Neural progenitor cell (in vitro differentiated cells): Measurements from ENCODE around the gene SDHA. TPM values are rescaled to one million over a fixed set of nuclear protein-coding genes. Genes with fewer than 3 reads are reported as not detected.

Experiments used
- DNase-seq: peaks from one replicate; pipeline ENCODE4 v3.0.0-alpha.2; 2016; ENCODE audit warnings: low spot score
- H2AFZ ChIP-seq: fragments of 200-600 bp; sonication (generic); replicated peaks from 2 replicates; pipeline ENCODE4 v1.6.1; 2016; ENCODE audit warnings: antibody characterized with exemption
- H3F3A ChIP-seq: fragments of 200-600 bp; sonication (generic); 2 replicates; pipeline ENCODE4 v1.6.1; 2016; ENCODE audit warnings: antibody characterized with exemption, low read depth
- H3K27ac ChIP-seq: fragments of 200-600 bp; sonication (generic); 2 replicates; pipeline ENCODE4 v1.5.1; 2016; ENCODE audit warnings: mild to moderate bottlenecking
- H3K27me3 ChIP-seq: fragments of 200-600 bp; sonication (generic); 2 replicates; pipeline ENCODE4 v1.6.1; 2016; ENCODE audit warnings: mild to moderate bottlenecking, moderate library complexity
- H3K36me3 ChIP-seq: fragments of 200-600 bp; sonication (generic); 2 replicates; pipeline ENCODE4 v1.5.1; 2016
- H3K4me1 ChIP-seq: fragments of 200-600 bp; sonication (generic); 2 replicates; pipeline ENCODE4 v1.6.1; 2016; ENCODE audit warnings: mixed run types
- H3K4me2 ChIP-seq: fragments of 200-600 bp; sonication (generic); 2 replicates; pipeline ENCODE4 v1.6.1; 2016
- H3K4me3 ChIP-seq: fragments of 200-600 bp; sonication (generic); 2 replicates; pipeline ENCODE4 v1.5.1; 2016
- H3K79me2 ChIP-seq: fragments of 200-600 bp; sonication (generic); 2 replicates; pipeline ENCODE4 v1.6.1; 2016; ENCODE audit warnings: low read depth
- H3K9ac ChIP-seq: fragments of 200-600 bp; sonication (generic); 2 replicates; pipeline ENCODE4 v1.6.1; 2016
- H3K9me3 ChIP-seq: fragments of 200-600 bp; sonication (generic); 2 replicates; pipeline ENCODE4 v1.5.1; 2016; ENCODE audit warnings: low read depth
- H4K20me1 ChIP-seq: fragments of 200-600 bp; sonication (generic); 2 replicates; pipeline ENCODE4 v1.6.1; 2016; ENCODE audit warnings: low read depth
- H3K27ac Mint-ChIP-seq: 3 replicates; pipeline ENCODE4 v1.8.0; 2021; ENCODE audit warnings: mixed read lengths
- H3K27me3 Mint-ChIP-seq: 2 replicates; pipeline ENCODE4 v1.8.0; 2022; ENCODE audit warnings: low read depth, mild to moderate bottlenecking, inconsistent platforms, moderate library complexity, mixed read lengths; ENCODE audit not compliant: insufficient read depth
- H3K36me3 Mint-ChIP-seq: 3 replicates; pipeline ENCODE4 v1.8.0; 2021; ENCODE audit warnings: mixed read lengths
- H3K4me1 Mint-ChIP-seq: 3 replicates; pipeline ENCODE4 v1.8.0; 2021; ENCODE audit warnings: mixed read lengths
- H3K4me3 Mint-ChIP-seq: 3 replicates; pipeline ENCODE4 v1.8.0; 2021; ENCODE audit warnings: mild to moderate bottlenecking, moderate library complexity, mixed read lengths
- H3K9me3 Mint-ChIP-seq: 3 replicates; pipeline ENCODE4 v1.8.0; 2020; ENCODE audit warnings: mixed read lengths
- EZH2 ChIP-seq: fragments of 200-600 bp; sonication (generic); IDR thresholded peaks from 2 replicates; pipeline ENCODE4 v1.6.1; 2017; ENCODE audit warnings: antibody characterized with exemption, mild to moderate bottlenecking, moderate library complexity
- EZH2phosphoT487 ChIP-seq: fragments of 200-600 bp; sonication (generic); IDR thresholded peaks from 2 replicates; pipeline ENCODE4 v1.6.1; 2017; ENCODE audit warnings: antibody characterized with exemption
- total RNA-seq: library from RNA; depleted of rRNA; stranded (reverse); fragments of >200 nt; gene quantifications from 2 replicates; pipeline ENCODE4 v1.2.3, GENCODE V29; 2015; ENCODE audit warnings: low replicate concordance
- TF ChIP-seq, protein P1 (sequence below): fragments of 200-600 bp; sonication (generic); IDR thresholded peaks from 2 replicates; pipeline ENCODE4 v1.5.1; 2017; ENCODE audit warnings: antibody characterized with exemption, mild to moderate bottlenecking

SDHA gene
- total RNA-seq, 1 donor from 2014 or later, result 47.1 TPM

DNA sequence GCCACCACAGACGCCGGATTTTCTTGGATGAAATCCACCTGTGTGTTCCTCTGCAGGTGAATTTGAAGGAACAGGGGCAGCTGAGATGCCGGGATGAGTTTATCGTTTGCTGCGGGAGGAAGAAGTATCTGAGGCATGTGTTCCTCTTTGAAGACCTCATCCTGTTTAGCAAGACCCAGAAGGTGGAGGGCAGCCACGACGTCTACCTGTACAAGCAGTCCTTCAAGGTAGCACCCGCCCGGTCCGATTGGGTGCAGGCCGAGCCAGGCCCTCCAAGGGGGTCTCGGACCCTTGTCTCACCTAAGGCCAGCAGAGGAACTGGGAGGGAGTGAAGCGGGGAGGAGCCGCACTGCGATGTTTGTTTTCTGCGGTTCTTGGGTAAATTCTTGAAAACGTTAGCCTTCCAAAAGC is 45.3 kb upstream of the SDHA start:
- Mint-ChIP-seq H3K9me3 (no peaks in the 10 kb centered on the region), H3K36me3 (peaks cover 13% of the 10 kb centered on the region), H3K27me3 (peaks cover 4% of the 10 kb centered on the region), H3K27ac (no peak overlapping the region), H3K4me3 (no peak overlapping the region), H3K4me1 (peaks cover 31% of the 10 kb centered on the region)
- H3K9ac ChIP-seq, result no peak overlapping the region
- H3K4me3 ChIP-seq, result no peak overlapping the region
- TF ChIP-seq EZH2, result no peak
- no peak for DNase-seq
- no peaks in the 10 kb centered on the region for H4K20me1 ChIP-seq
- H3K4me1 ChIP-seq, result no peaks in the 10 kb centered on the region
- no peaks in the 10 kb centered on the region for H3K27me3 ChIP-seq
- H3F3A ChIP-seq, result no peaks in the 10 kb centered on the region
- no peaks in the 10 kb centered on the region for H3K9me3 ChIP-seq
- no peak overlapping the region for H2AFZ ChIP-seq
- H3K27ac ChIP-seq, result no peak overlapping the region
- no peak overlapping the region for H3K4me2 ChIP-seq
- no peaks in the 10 kb centered on the region for H3K36me3 ChIP-seq
- H3K79me2 ChIP-seq, result no peaks in the 10 kb centered on the region

DNA sequence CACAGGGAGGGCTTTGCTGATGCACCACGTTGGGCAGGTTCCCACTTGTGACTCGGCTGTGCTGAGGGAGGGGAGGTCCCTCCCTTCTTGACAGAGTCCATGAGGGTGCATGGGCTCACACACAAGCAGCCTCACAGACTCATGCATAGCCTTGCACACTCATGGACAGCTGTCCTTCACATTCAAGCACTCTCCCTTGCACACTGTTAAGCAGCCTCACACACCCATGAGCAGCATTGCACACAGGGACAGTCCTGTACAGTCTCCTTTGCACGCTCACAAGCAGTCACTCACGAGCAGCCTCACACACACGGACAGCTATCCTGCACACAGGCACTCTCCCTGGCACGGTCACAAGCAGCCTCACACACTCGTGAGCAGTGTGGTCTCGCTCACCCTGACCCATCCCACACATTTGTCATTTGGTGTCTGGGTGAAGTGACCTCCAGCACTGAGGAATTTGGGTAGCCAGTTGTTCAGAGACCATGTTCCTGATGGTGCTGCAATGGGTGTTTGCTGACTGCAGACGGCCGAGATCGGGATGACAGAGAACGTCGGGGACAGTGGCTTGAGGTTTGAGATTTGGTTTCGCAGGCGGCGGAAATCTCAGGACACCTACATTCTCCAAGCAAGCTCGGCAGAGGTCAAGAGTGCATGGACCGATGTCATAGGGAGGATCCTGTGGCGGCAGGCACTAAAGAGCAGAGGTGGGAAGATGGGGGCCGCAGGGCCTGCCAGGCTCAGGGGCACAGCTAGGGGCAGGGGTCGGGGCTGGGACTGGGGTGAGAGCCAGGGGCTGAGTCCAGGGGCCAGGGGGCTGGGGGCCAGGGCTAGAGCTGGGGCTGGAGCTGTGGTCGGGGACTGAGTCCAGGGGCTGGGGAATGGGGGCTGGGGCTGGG is 44.5 kb upstream of the SDHA start:
- H3K27ac ChIP-seq, result no peak overlapping the region
- no peaks in the 10 kb centered on the region for H4K20me1 ChIP-seq
- no peaks in the 10 kb centered on the region for H3K9me3 ChIP-seq
- no peak overlapping the region for H2AFZ ChIP-seq
- peak overlapping the region; percentile 18 for H3K4me3 Mint-ChIP-seq
- H3K27ac Mint-ChIP-seq, result peak overlapping the region; percentile 36
- H3F3A ChIP-seq, result no peaks in the 10 kb centered on the region
- no peak overlapping the region for H3K4me2 ChIP-seq
- H3K79me2 ChIP-seq, result no peaks in the 10 kb centered on the region
- no peak overlapping the region for H3K4me3 ChIP-seq
- no peak overlapping the region for H3K9ac ChIP-seq
- DNase-seq, result no peak
- TF ChIP-seq EZH2phosphoT487 (no peak), EZH2 (no peak)
- TF ChIP-seq, protein P1, sequence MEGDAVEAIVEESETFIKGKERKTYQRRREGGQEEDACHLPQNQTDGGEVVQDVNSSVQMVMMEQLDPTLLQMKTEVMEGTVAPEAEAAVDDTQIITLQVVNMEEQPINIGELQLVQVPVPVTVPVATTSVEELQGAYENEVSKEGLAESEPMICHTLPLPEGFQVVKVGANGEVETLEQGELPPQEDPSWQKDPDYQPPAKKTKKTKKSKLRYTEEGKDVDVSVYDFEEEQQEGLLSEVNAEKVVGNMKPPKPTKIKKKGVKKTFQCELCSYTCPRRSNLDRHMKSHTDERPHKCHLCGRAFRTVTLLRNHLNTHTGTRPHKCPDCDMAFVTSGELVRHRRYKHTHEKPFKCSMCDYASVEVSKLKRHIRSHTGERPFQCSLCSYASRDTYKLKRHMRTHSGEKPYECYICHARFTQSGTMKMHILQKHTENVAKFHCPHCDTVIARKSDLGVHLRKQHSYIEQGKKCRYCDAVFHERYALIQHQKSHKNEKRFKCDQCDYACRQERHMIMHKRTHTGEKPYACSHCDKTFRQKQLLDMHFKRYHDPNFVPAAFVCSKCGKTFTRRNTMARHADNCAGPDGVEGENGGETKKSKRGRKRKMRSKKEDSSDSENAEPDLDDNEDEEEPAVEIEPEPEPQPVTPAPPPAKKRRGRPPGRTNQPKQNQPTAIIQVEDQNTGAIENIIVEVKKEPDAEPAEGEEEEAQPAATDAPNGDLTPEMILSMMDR, result no peak
- H3K27me3 ChIP-seq, result no peaks in the 10 kb centered on the region
- no peaks in the 10 kb centered on the region for H3K36me3 ChIP-seq
- H3K4me1 ChIP-seq, result no peaks in the 10 kb centered on the region
- peaks cover 28% of the 10 kb centered on the region for H3K4me1 Mint-ChIP-seq
- peaks cover 4% of the 10 kb centered on the region for H3K27me3 Mint-ChIP-seq
- peaks cover 13% of the 10 kb centered on the region for H3K36me3 Mint-ChIP-seq
- no peaks in the 10 kb centered on the region for H3K9me3 Mint-ChIP-seq

DNA sequence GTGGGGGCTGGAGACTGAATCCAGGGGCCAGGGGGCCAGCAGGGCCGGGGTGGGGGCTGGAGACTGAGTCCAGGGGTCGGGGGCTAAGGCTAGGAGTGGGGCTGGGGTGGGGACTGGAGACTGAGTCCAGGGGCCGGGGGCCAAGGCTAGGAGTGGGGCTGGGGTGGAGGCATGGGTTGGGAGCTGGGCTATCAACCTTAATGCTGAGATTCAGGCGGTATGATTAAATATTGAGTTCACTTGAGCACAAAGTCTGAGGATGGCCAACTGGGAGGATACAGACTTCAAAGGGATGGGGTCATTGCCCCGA is 43.9 kb upstream of the SDHA start:
- Mint-ChIP-seq H3K36me3 (peaks cover 15% of the 10 kb centered on the region), H3K4me3 (no peak overlapping the region)
- H3K4me1 ChIP-seq, result no peaks in the 10 kb centered on the region

More for the DNA sequence above, 43.9 kb upstream of the SDHA start:
- no peaks in the 10 kb centered on the region for H3K9me3 ChIP-seq
- H3K4me3 ChIP-seq, result no peak overlapping the region
- Mint-ChIP-seq H3K4me1 (peaks cover 23% of the 10 kb centered on the region), H3K9me3 (no peaks in the 10 kb centered on the region), H3K27ac (peak overlapping the region; percentile 29), H3K27me3 (peaks cover 4% of the 10 kb centered on the region)
- no peaks in the 10 kb centered on the region for H3K27me3 ChIP-seq
- no peaks in the 10 kb centered on the region for H3K79me2 ChIP-seq
- no peak for DNase-seq
- no peak overlapping the region for H3K9ac ChIP-seq
- H3K36me3 ChIP-seq, result no peaks in the 10 kb centered on the region
- no peak overlapping the region for H3K27ac ChIP-seq
- no peak overlapping the region for H3K4me2 ChIP-seq
- H2AFZ ChIP-seq, result no peak overlapping the region
- H3F3A ChIP-seq, result no peaks in the 10 kb centered on the region
- no peaks in the 10 kb centered on the region for H4K20me1 ChIP-seq
- TF ChIP-seq EZH2, result no peak
- TF ChIP-seq EZH2phosphoT487, result no peak
- TF ChIP-seq, protein P1, result no peak
